ENCODE data around the gene ZNF784. TPM values are rescaled to one million over a fixed set of nuclear protein-coding genes. Genes with fewer than 3 reads are reported as not detected.
A peak's percentile ranks its signal among the peaks of the same experiment; 100 is the strongest.

Gene ZNF784
- total RNA-seq, 1 donor: 4.8 TPM

GRCh38 chr19:55599468-55599841 lies 24.9 kb downstream of the ZNF784 start, which contains the start of gene FIZ1:
FIZ1 (minus strand) TSS chr19:55599517; CDS start chr19:55597865, 1,652 bp downstream.
- TF ChIP-seq CTCF (IDR thresholded peaks at IDR 0.05; ENCODE audit: insufficient read depth, low read length): no peak
- peak within 1 kb of the TSS; percentile 90 for H3K4me3 ChIP-seq (ENCODE audit: low read depth, low read length)
- DNase-seq (ENCODE audit: low read depth): peak; percentile 99

DNA sequence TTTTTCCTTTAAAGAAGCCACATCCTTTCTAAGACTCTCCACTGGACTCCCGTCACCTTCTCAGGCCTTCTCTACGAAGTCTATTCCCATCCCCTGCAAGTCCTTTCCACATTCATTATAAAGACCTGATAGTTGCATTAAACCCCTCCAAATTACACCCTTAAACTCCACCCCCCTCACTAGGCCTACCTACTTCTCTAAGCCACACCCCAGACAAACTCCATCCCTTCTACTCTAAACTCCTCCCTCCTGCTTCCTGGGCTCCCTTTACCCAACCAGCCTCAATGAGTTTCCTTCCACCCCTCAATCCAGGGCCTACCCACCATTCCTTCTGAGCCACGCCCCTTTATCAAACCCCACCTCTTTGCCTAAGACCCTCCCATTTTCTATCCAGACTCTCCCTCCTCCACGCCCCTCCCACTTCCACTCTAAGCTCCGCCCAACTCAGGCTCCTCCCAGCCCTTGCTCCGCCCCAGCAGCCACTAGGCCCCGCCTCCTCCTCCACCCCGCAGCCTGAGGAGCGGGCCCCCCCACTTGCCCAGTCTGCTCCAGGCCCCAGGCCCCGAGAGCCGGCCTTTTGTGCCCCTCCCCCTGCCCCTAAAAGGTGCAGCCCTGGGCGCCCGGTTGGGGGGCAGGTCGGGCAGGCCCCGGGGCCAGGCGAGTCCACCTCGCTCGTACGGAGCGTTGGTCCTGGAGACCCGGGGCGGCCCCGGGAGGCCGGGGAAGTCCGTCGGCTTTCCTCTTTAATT lies 25.5 kb downstream of the ZNF784 start:
- DNase-seq (ENCODE audit: low read depth): peak; percentile 98
- peak overlapping the region; percentile 73 for H3K4me3 ChIP-seq (ENCODE audit: low read depth, low read length)
- TF ChIP-seq CTCF (IDR thresholded peaks at IDR 0.05; ENCODE audit: insufficient read depth, low read length): no peak

DNA sequence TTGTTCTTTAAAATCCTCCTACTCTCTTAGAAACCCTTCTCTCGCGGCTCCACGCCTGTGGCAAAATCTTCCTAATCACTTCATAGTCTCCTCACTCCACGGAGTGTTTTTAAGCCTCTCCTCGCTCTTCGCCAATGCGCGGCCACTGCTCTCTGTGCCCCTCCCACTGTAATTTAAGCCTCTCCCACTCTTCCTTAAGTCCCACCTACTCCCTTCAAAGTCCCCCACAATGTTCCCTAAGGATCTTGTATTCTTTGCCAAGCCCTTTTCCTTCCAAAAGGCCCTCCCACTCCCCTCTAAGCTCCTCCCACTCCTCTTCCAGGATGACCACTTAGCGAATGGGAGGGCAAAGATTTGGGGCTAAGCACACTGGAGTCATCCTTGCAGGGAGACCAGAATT lies 26.3 kb downstream of the ZNF784 start:
- H3K4me3 ChIP-seq (ENCODE audit: low read depth, low read length): no peak overlapping the region
- no peak for DNase-seq (ENCODE audit: low read depth)
- no peak for TF ChIP-seq CTCF (IDR thresholded peaks at IDR 0.05; ENCODE audit: insufficient read depth, low read length)

DNA sequence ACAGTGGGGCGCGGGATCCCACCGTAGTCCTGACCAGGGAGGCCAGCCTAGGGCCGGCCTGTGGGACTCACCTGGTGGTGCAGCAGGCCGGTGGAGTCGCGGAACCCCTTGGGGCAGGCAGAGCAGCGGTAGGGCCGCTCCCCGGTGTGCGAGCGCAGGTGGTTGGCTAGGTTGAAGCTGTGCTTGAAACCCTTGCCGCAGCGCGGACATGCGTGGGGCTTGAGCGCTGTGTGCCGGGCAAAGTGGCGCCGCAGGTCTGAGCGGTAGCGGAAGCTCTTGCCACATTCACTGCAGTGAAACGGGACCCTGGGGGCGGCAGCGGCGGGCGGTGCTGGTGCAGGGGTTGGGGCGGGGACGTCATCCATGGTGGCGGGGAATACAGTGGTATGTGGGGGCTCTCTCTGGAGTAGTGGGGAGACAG lies 26.9 kb downstream of the ZNF784 start:
- H3K4me3 ChIP-seq (ENCODE audit: low read depth, low read length): no peak overlapping the region
- no peak for TF ChIP-seq CTCF (IDR thresholded peaks at IDR 0.05; ENCODE audit: insufficient read depth, low read length)
- DNase-seq (ENCODE audit: low read depth): no peak

GRCh38 chr19:55596304-55596703 lies 28.1 kb downstream of the ZNF784 start:
- TF ChIP-seq CTCF (IDR thresholded peaks at IDR 0.05; ENCODE audit: insufficient read depth, low read length): no peak
- H3K4me3 ChIP-seq (ENCODE audit: low read depth, low read length): no peak overlapping the region

GRCh38 chr19:55594996-55595545 lies 29.3 kb downstream of the ZNF784 start:
- no peak for TF ChIP-seq CTCF (IDR thresholded peaks at IDR 0.05; ENCODE audit: insufficient read depth, low read length)
- no peak for DNase-seq (ENCODE audit: low read depth)
- H3K4me3 ChIP-seq (ENCODE audit: low read depth, low read length): no peak overlapping the region

More at GRCh38 chr19:55596304-55596703, 28.1 kb downstream of the ZNF784 start:
- DNase-seq (ENCODE audit: low read depth): no peak
